ENCODE data around the gene PHKG1.
A peak's percentile ranks its signal among the peaks of the same experiment; 100 is the strongest.
"Not testable (repeated sequence)": the region's sequence is repeated elsewhere in the genome, so short reads cannot be mapped to it uniquely, and the experiment has no call there.

The PHKG1 gene

GRCh38 chr7:56081626-56082340 is 11.0 kb downstream of the PHKG1 start:
- no peak for DNase-seq

- DNase-seq, result not testable (repeated sequence)
Measured at GRCh38 chr7:56080726-56081435, 11.9 kb downstream of the PHKG1 start.

DNA sequence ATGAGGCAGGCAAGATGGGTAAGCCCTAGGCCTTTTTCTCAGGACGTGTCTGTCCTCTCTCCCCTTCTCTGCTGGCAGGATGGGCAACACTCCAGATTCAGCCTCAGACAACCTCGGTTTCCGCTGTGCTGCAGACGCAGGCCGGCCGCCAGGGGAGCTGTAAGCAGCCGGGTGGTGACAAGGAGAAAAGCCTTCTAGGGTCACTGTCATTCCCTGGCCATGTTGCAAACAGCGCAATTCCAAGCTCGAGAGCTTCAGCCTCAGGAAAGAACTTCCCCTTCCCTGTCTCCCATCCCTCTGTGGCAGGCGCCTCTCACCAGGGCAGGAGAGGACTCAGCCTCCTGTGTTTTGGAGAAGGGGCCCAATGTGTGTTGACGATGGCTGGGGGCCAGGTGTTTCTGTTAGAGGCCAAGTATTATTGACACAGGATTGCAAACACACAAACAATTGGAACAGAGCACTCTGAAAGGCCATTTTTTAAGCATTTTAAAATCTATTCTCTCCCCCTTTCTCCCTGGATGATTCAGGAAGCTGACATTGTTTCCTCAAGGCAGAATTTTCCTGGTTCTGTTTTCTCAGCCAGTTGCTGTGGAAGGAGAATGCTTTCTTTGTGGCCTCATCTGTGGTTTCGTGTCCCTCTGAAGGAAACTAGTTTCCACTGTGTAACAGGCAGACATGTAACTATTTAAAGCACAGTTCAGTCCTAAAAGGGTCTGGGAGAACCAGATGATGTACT is 13.1 kb downstream of the PHKG1 start:
- no peak for DNase-seq

- no peak for DNase-seq
Measured at GRCh38 chr7:56078196-56078595, 14.6 kb downstream of the PHKG1 start.

DNA sequence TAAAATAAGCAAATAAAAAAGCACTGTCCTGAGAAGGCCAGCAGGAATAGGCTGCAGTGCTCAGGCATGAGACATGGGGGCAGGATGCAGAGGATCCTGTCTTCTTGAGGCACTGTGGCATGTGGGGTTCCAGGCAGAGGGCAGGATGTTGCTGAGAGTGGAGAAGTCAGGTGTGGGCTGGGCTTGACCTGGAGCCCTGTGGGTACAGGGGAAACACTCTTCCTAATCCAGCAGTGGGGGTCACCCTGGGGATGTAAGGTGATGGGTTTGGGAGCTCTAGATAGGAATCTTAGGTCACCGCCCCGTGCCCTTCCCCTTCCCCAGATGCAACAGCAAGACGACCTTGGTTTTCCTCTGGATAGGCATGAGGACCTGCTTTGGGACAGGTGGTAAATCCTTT is 15.1 kb downstream of the PHKG1 start:
- DNase-seq, result no peak

DNA sequence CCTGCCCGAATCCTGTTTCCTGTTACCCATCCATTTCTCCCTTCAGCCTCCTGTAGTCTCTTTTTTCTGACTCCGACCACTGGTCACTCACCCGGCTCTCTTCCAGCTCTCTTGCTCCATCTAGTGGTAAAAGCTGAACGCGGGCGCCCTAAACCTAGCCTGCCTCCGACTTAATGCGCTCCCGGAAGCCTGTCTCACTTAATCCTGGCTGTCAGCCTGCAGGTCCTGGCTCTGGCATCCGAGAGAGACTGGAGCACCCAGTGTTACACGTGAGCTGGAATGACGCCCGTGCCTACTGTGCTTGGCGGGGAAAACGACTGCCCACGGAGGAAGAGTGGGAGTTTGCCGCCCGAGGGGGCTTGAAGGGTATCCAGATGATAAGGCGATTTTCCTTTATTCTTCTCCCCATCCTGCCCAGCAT is 18.4 kb downstream of the PHKG1 start:
- peak; percentile 79 for DNase-seq

DNA sequence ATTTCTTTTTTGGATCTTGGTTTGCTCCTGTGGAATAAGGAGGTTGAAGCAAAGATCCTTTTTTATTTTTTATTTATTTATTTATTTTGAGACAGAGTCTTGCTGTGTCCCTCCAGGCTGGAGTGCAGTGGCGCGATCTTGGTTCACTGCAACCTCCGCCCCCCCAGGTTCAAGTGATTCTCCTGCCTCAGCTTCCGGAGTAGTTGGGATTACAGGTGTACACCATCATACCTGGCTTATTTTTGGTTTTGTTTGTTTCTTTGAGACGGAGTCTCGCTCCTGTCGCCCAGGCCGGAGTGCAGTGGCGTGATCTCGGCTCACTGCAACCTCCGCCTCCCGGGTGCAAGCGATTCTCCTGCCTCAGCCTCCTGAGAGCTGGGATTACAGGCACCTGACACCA is 26.4 kb downstream of the PHKG1 start:
- DNase-seq, result not testable (repeated sequence)

- DNase-seq, result peak; percentile 90
Measured at GRCh38 chr7:56063882-56064625, 28.7 kb downstream of the PHKG1 start, which contains the start of gene SUMF2. SUMF2 (plus strand) TSS chr7:56064286; CDS start chr7:56064312, 26 bp downstream.

DNA sequence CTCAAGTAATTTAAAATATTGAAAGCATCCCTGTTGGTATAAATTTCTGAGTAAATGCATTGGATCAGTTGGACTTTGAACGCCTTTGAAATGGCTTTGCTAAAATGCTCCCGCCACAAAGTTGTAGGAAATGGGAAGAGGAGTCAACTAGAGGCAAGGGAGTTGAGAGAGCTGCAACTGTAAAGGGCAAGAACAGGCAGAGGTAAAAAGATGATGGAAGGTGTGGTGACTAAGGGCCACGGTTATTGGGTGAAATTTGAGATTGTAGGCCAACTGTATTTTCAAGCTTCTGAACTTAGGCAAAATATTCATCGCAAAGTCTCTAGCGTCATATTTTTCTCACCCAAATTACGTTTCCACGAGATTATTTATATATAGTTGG is 29.3 kb downstream of the PHKG1 start:
- DNase-seq, result no peak

DNA sequence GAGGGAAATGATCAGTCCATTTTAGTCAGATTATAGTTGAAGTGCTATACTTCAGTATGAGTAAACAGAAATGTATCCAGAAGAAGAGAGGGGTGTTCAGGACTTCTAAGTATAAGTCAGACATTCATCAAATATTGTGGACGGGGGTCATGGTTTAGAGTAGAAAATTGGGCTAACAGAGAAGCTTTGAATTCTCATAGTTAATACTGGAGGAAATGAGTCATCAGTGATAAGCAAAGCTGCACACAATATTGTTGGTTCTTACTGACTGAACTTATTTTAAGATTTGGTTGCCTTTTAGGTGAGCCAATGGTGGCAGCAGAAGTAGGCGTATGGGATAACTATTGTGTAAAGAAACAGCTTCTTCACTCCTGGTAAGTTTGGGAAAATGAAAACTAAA is 30.4 kb downstream of the PHKG1 start:
- DNase-seq, result no peak

GRCh38 chr7:56053993-56054392 is 38.8 kb downstream of the PHKG1 start:
- no peak for DNase-seq

- no peak for DNase-seq
Measured at GRCh38 chr7:56053379-56053778, 39.4 kb downstream of the PHKG1 start.

- peak; percentile 88 for DNase-seq
Measured at GRCh38 chr7:56051339-56052191, 41.2 kb downstream of the PHKG1 start, which contains the start of the genes CCT6A and PSPH. CCT6A (plus strand) TSS chr7:56051765; CDS start chr7:56051849, 84 bp downstream. PSPH (minus strand) TSS chr7:56051444; CDS start chr7:56021212, 30,232 bp downstream.

GRCh38 chr7:56051053-56051338 is 41.8 kb downstream of the PHKG1 start:
- no peak for DNase-seq

GRCh38 chr7:56048763-56049162 is 44.0 kb downstream of the PHKG1 start:
- DNase-seq, result not testable (repeated sequence)

DNA sequence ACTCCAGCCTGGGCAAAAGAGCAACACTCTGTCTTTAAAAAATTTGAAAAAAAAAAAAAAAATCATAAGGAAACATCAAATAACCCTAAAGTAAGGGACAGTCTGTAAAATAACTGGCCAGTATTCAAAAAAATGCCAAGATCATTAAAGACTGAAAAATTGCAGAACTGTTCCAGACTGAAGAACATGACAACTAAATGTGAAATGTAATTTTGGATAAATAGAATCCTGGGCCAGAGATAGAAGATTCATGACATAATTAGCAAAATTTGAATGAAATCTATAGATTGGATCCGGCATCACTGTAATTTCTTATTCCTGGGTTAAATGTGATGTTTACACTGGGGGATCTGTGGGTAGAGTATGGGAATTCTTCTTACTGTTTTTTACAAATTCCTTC is 44.5 kb downstream of the PHKG1 start:
- DNase-seq, result no peak

DNA sequence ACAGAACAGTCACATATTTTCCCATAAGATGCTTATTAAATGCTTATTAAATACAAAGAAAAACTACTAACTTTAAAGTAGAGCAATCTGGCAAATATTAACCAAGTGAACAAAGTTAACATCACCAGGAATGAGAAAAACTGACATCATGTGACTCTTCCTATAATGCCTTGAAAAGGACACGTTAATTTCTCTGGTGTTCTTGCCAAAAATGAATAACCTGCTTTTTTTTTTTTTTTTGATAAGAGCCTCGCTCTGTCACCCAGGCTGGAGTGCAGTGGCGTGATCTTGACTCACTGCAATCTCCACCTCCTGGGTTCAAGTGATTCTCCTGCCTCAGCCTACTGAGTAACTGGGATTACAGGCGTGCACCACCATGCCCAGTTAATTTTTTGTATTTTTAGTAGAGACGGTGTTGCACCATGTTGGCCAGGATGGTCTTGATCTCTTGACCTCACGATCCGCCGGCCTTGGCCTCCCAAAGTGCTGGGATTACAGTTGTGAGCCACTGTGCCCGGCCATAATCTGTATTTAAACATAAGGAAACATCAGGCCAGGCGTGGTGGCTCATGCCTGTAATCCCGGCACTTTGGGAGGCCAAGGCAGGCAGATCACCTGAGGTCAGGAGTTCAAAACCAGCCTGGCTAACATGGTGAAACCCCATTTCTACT is 45.2 kb downstream of the PHKG1 start:
- not testable (repeated sequence) for DNase-seq

GRCh38 chr7:56046721-56047445 is 45.9 kb downstream of the PHKG1 start:
- no peak for DNase-seq

GRCh38 chr7:56045758-56046157 is 47.0 kb downstream of the PHKG1 start:
- not testable (repeated sequence) for DNase-seq

DNA sequence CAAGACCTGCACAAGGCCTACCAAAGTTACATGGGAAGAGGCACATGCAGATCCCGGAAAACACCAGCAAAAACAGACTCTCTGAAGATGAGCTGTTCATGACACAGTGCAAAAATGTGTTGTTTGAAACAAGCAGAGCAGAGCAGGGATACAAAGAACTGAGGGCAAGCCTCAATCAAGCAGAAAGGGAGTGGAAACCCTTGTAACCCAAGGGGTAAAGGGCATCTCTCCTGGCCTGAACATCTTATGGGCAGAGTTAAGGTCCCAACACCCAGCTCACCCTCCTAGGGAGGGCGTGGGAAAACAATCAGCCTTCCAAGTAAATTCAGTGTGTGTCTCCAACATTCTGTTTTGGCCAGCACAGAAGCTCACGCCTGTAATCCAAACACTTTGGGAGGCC is 52.0 kb downstream of the PHKG1 start:
- no peak for DNase-seq

Data from CD4-positive, alpha-beta T cell treated with Interleukin-10 for 1 hour (primary cell).